Thymus (tissue), 11 donors: ENCODE results near the gene ROBO2. TPM values are rescaled to one million over a fixed set of nuclear protein-coding genes. Genes with fewer than 3 reads are reported as not detected.

Experiments used
- DNase-seq, 9 donors: peaks; one replicate each; pipeline ENCODE4 v3.0.0-alpha.2; 2013; ENCODE audit warnings: low spot score in 9 of 9, low read depth in 6 of 9, missing footprints in 1 of 9
- H3K27ac ChIP-seq, 2 donors: one replicate each; pipeline ENCODE4 v1.5.1; 2013; ENCODE audit warnings: control low read depth in 1 of 2, low read depth in 1 of 2, low read length in 1 of 2, mild to moderate bottlenecking in 1 of 2, moderate library complexity in 1 of 2
- H3K27me3 ChIP-seq, 2 donors: one replicate each; pipeline ENCODE4 v1.5.1; 2013; ENCODE audit warnings: low read length in 1 of 2; ENCODE audit not compliant: control insufficient read depth in 2 of 2, insufficient read depth in 1 of 2
- H3K36me3 ChIP-seq, 2 donors: one replicate each; pipeline ENCODE4 v1.5.1; 2013; ENCODE audit warnings: low read length in 1 of 2, mild to moderate bottlenecking in 1 of 2, moderate library complexity in 1 of 2; ENCODE audit not compliant: control insufficient read depth in 2 of 2, insufficient read depth in 2 of 2
- H3K4me1 ChIP-seq, 2 donors: one replicate each; pipeline ENCODE4 v1.5.1; 2013; ENCODE audit warnings: low read length in 2 of 2; ENCODE audit not compliant: control insufficient read depth in 2 of 2, insufficient read depth in 2 of 2
- H3K4me3 ChIP-seq, 2 donors: one replicate each; pipeline ENCODE4 v1.5.1; 2013; ENCODE audit warnings: low read length in 2 of 2, control low read depth in 1 of 2, mild to moderate bottlenecking in 1 of 2
- H3K9me3 ChIP-seq, 2 donors: one replicate each; pipeline ENCODE4 v1.5.1; 2013; ENCODE audit warnings: low read length in 1 of 2, mild to moderate bottlenecking in 1 of 2; ENCODE audit not compliant: control insufficient read depth in 2 of 2, insufficient read depth in 1 of 2
- WGBS: extraction: QIAGEN DNeasy Blood & Tissue Kit; methylation state at CpG from one replicate; pipeline ENCODE4 v1.1.7; 2013; 5-methylcytosine and 5-hydroxymethylcytosine counted together
- polyA plus RNA-seq: library from polyadenylated mRNA; stranded (reverse); fragments of 200-250 nt; gene quantifications from one replicate; pipeline ENCODE4 v1.2.3, GENCODE V29; 2013
- total RNA-seq: library from RNA; stranded (reverse); fragments of 120-200 nt; gene quantifications from one replicate; pipeline ENCODE4 v1.2.4, GENCODE V29; 2013
- donor health status: healthy.

The ROBO2 gene
- total and polyA plus RNA-seq, 2 donors, result 2.6 to 9.3 TPM

GRCh38 chr3:77420336-77420735, 380.4 kb downstream of the ROBO2 start:
- H3K9me3 ChIP-seq, result peaks cover 0 to 8% of the 10 kb centered on the region in 2 donors
- WGBS, result 93% methylated on average over 1 of the region's 1 CpG
- no peak overlapping the region for H3K27ac ChIP-seq
- no peaks in the 10 kb centered on the region for H3K4me1 ChIP-seq
- DNase-seq, result no peak
- no peaks in the 10 kb centered on the region for H3K36me3 ChIP-seq
- no peaks in the 10 kb centered on the region for H3K27me3 ChIP-seq
- H3K4me3 ChIP-seq, result no peak overlapping the region

- H3K27ac ChIP-seq, result no peak overlapping the region
- no peaks in the 10 kb centered on the region for H3K36me3 ChIP-seq
- no peak overlapping the region for H3K4me3 ChIP-seq
- no peaks in the 10 kb centered on the region for H3K9me3 ChIP-seq
- H3K4me1 ChIP-seq, result no peaks in the 10 kb centered on the region
- H3K27me3 ChIP-seq, result no peaks in the 10 kb centered on the region
- no peak for DNase-seq
- 92% methylated on average over 5 of the region's 5 CpGs for WGBS
These were observed 382.0 kb downstream of the ROBO2 start for GRCh38 chr3:77421916-77422315.

- no peak for DNase-seq
- Histone ChIP-seq H3K27me3 (no peaks in the 10 kb centered on the region), H3K4me1 (no peaks in the 10 kb centered on the region), H3K9me3 (no peaks in the 10 kb centered on the region), H3K36me3 (no peaks in the 10 kb centered on the region), H3K27ac (no peak overlapping the region), H3K4me3 (no peak overlapping the region)
These were observed 386.6 kb downstream of the ROBO2 start for GRCh38 chr3:77426531-77426930.

- no peaks in the 10 kb centered on the region for H3K9me3 ChIP-seq
- no peaks in the 10 kb centered on the region for H3K36me3 ChIP-seq
- H3K4me3 ChIP-seq, result no peak overlapping the region
- 92% methylated on average over 3 of the region's 3 CpGs for WGBS
- DNase-seq, result no peak
- no peak overlapping the region for H3K27ac ChIP-seq
- H3K4me1 ChIP-seq, result no peaks in the 10 kb centered on the region
- H3K27me3 ChIP-seq, result no peaks in the 10 kb centered on the region
These were observed 387.6 kb downstream of the ROBO2 start for GRCh38 chr3:77427528-77427927.

GRCh38 chr3:77436908-77437307, 397.0 kb downstream of the ROBO2 start:
- H3K4me1 ChIP-seq, result no peaks in the 10 kb centered on the region
- H3K27ac ChIP-seq, result no peak overlapping the region
- no peaks in the 10 kb centered on the region for H3K36me3 ChIP-seq
- H3K9me3 ChIP-seq, result no peaks in the 10 kb centered on the region
- DNase-seq, result no peak
- H3K27me3 ChIP-seq, result no peaks in the 10 kb centered on the region
- H3K4me3 ChIP-seq, result no peak overlapping the region

- Histone ChIP-seq H3K36me3 (no peaks in the 10 kb centered on the region), H3K9me3 (no peaks in the 10 kb centered on the region), H3K4me3 (no peak overlapping the region), H3K4me1 (no peaks in the 10 kb centered on the region), H3K27me3 (no peaks in the 10 kb centered on the region), H3K27ac (no peak overlapping the region)
- WGBS, result 88% methylated on average over 1 of the region's 1 CpG
- no peak for DNase-seq
These were observed 406.2 kb downstream of the ROBO2 start for GRCh38 chr3:77446084-77446483.

- H3K4me1 ChIP-seq, result no peaks in the 10 kb centered on the region
- H3K36me3 ChIP-seq, result no peaks in the 10 kb centered on the region
- no peak overlapping the region for H3K4me3 ChIP-seq
- H3K27me3 ChIP-seq, result no peaks in the 10 kb centered on the region
- DNase-seq, result no peak
- no peaks in the 10 kb centered on the region for H3K9me3 ChIP-seq
- H3K27ac ChIP-seq, result no peak overlapping the region
These were observed 406.9 kb downstream of the ROBO2 start for GRCh38 chr3:77446761-77447160.

- no peak overlapping the region for H3K27ac ChIP-seq
- DNase-seq, result no peak
- no peaks in the 10 kb centered on the region for H3K4me1 ChIP-seq
- no peak overlapping the region for H3K4me3 ChIP-seq
- no peaks in the 10 kb centered on the region for H3K27me3 ChIP-seq
- WGBS, result 67% methylated on average over 6 of the region's 6 CpGs
- no peaks in the 10 kb centered on the region for H3K9me3 ChIP-seq
- H3K36me3 ChIP-seq, result no peaks in the 10 kb centered on the region
These were observed 409.8 kb downstream of the ROBO2 start for GRCh38 chr3:77449459-77450350.

- Histone ChIP-seq H3K27ac (no peak overlapping the region), H3K27me3 (no peaks in the 10 kb centered on the region), H3K9me3 (no peaks in the 10 kb centered on the region), H3K4me3 (no peak overlapping the region), H3K4me1 (no peaks in the 10 kb centered on the region), H3K36me3 (no peaks in the 10 kb centered on the region)
- WGBS, result 0% methylated on average over 1 of the region's 1 CpG
- DNase-seq, result no peak
These were observed 416.5 kb downstream of the ROBO2 start for GRCh38 chr3:77456431-77456830.
